Ascending aorta (tissue), 2 donors: ENCODE results near the gene RCSD1. TPM values are rescaled to one million over a fixed set of nuclear protein-coding genes. Genes with fewer than 3 reads are reported as not detected.

Experiments used
- DNase-seq, 2 donors: peaks; one replicate each; pipeline ENCODE4 v3.0.0-alpha.2; 2019; ENCODE audit warnings: low spot score in 2 of 2
- H3K27ac ChIP-seq, 2 donors: fragments of 200-600 bp; sonication (generic); one replicate each; pipeline ENCODE4 v1.5.1; 2016 to 2017; ENCODE audit warnings: mild to moderate bottlenecking in 1 of 2
- H3K27me3 ChIP-seq: fragments of 200-600 bp; sonication (generic); one replicate; pipeline ENCODE4 v1.5.1; 2017
- H3K36me3 ChIP-seq, 2 donors: fragments of 200-600 bp; sonication (generic); one replicate each; pipeline ENCODE4 v1.5.1; 2016
- H3K4me1 ChIP-seq, 2 donors: fragments of 200-600 bp; sonication (generic); one replicate each; pipeline ENCODE4 v1.5.1; 2016 to 2017; ENCODE audit warnings: mild to moderate bottlenecking in 1 of 2
- H3K4me3 ChIP-seq, 2 donors: fragments of 200-600 bp; sonication (generic); one replicate each; pipeline ENCODE4 v1.5.1; 2016 to 2017; ENCODE audit warnings: mild to moderate bottlenecking in 1 of 2
- H3K9me3 ChIP-seq, 2 donors: fragments of 200-600 bp; sonication (generic); one replicate each; pipeline ENCODE4 v1.5.1; 2016
- CTCF ChIP-seq, 3 experiments: fragments of 200-600 bp in 2 of 3; fragments of 450-650 bp in 1 of 3; sonication (generic) in 2 of 3; IDR thresholded peaks; one replicate each; pipeline ENCODE4 v1.5.1; 2016 to 2019; ENCODE audit warnings: antibody characterized with exemption in 3 of 3, mild to moderate bottlenecking in 1 of 3, moderate library complexity in 1 of 3
- intact Hi-C: fragments of 100-400 bp; cut with DNase I; formaldehyde crosslinking; loops from one replicate; pipeline ENCODE4 v1.15.1; 2023
- total RNA-seq: library from RNA; depleted of rRNA; stranded (reverse); fragments of >200 nt; gene quantifications from one replicate; pipeline ENCODE4 v1.1.0, GENCODE V29; 2016

The RCSD1 gene
- total RNA-seq, 1 donor from 2014 or later = 36.8 TPM

- no peak overlapping the region for H3K27ac ChIP-seq
- DNase-seq = no peak
- no peak overlapping the region for H3K4me3 ChIP-seq
- H3K36me3 ChIP-seq = no peaks in the 10 kb centered on the region
- no peak for TF ChIP-seq CTCF (IDR thresholded peaks at IDR 0.05)
- H3K4me1 ChIP-seq = peaks cover 0 to 2% of the 10 kb centered on the region in 2 donors
- intact Hi-C loops = no loop called here
- H3K27me3 ChIP-seq = no peaks in the 10 kb centered on the region
- H3K9me3 ChIP-seq = no peaks in the 10 kb centered on the region
These were observed 11.2 kb upstream of the RCSD1 start for GRCh38 chr1:167618789-167619188.

- no peak overlapping the region for H3K27ac ChIP-seq
- no peaks in the 10 kb centered on the region for H3K9me3 ChIP-seq
- H3K4me3 ChIP-seq = no peak overlapping the region
- H3K27me3 ChIP-seq = no peaks in the 10 kb centered on the region
- H3K36me3 ChIP-seq = no peaks in the 10 kb centered on the region
- intact Hi-C loops = no loop called here
- no peak for TF ChIP-seq CTCF (IDR thresholded peaks at IDR 0.05)
- DNase-seq = no peak
- H3K4me1 ChIP-seq = peaks cover 0 to 2% of the 10 kb centered on the region in 2 donors
These were observed 10.0 kb upstream of the RCSD1 start for GRCh38 chr1:167620002-167620401.

DNA sequence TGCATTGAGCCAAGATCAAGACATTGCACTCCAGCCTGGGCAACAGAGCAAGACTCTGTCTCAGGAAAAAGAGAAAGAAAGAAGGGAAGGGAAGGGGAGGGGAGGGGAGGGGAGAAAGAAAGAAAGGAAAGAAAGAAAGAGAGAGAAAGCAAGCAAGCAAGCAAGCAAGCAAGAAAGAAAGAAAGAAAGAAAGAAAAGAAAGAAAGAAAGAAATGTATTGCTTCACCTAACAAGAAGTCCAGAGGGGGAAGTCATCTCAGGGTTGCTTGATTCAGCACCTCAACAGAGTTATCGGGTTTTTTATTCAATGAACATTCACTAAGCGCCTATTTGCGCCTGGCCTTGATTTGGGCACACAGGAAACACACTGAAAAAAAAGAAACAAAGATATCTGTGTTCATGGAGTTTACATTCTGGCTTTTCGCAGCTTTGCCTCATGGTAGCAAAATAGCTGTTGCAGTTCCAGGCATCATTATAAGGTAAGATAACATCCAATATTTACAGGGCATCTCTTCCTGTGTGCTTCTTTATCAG, 8.2 kb upstream of the RCSD1 start:
- intact Hi-C loops = no loop called here
- DNase-seq = no peak
- Histone ChIP-seq H3K27ac (no peak overlapping the region), H3K9me3 (no peaks in the 10 kb centered on the region), H3K36me3 (no peaks in the 10 kb centered on the region), H3K4me3 (no peak overlapping the region), H3K27me3 (no peaks in the 10 kb centered on the region), H3K4me1 (peaks cover 0 to 2% of the 10 kb centered on the region in 2 donors)
- no peak for TF ChIP-seq CTCF (IDR thresholded peaks at IDR 0.05)

DNA sequence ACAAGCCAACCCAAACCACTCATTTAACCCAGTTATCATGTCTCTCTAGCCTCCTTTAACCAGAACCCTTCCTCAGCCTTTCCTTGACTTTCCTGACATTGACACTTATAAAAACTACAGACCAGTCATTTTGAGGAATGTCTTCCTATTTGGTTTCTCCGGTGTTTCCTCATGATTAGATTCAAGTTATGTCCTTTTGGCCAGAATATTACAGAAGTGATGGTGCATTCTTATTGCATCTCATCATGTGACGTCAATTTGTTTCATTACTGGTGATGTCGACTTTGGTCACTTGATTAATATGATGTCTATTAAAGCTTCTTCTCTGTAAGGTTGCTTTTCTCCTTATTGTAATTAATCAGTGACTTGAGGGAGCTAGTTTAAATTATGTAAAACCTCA, 6.1 kb upstream of the RCSD1 start:
- no peak overlapping the region for H3K4me3 ChIP-seq
- no peaks in the 10 kb centered on the region for H3K9me3 ChIP-seq
- no peak for TF ChIP-seq CTCF (IDR thresholded peaks at IDR 0.05)
- no peaks in the 10 kb centered on the region for H3K27me3 ChIP-seq
- intact Hi-C loops = no loop called here
- no peak for DNase-seq
- no peaks in the 10 kb centered on the region for H3K4me1 ChIP-seq
- H3K27ac ChIP-seq = no peak overlapping the region
- H3K36me3 ChIP-seq = no peaks in the 10 kb centered on the region

GRCh38 chr1:167625040-167625823, 4.8 kb upstream of the RCSD1 start:
- H3K36me3 ChIP-seq = no peaks in the 10 kb centered on the region
- no peaks in the 10 kb centered on the region for H3K27me3 ChIP-seq
- no peak for TF ChIP-seq CTCF (IDR thresholded peaks at IDR 0.05)
- H3K9me3 ChIP-seq = no peaks in the 10 kb centered on the region
- DNase-seq = no peak
- intact Hi-C loops = no loop called here
- no peaks in the 10 kb centered on the region for H3K4me1 ChIP-seq
- H3K27ac ChIP-seq = no peak overlapping the region
- no peak overlapping the region for H3K4me3 ChIP-seq
